ENCODE measurements around the gene KLHL29. TPM values are rescaled to one million over a fixed set of nuclear protein-coding genes. Genes with fewer than 3 reads are reported as not detected.

KLHL29 gene
- total RNA-seq, 6 experiments from 2014 or later = 1.2 to 10.2 (median 6.4) TPM

DNA sequence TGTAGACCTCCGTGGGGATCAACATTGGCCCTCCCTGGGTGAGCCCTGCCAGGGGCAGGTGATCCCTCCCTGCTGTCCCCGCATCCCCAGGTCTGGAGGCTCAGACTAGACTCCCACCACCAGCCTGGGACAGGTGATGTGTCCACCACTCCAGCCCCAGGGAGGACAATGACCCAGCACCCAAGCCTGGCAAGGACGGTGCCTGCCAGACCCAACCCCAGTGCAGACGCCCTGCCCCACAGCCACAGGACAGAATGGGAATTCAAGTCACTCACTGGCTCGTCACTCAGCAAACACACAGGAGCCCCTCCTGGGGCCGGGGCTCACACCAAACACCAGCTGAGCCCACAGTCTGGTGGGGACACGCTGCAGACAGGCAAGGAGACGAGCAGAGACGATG, 302.2 kb downstream of the KLHL29 start:
- ATAC-seq = no peak
- Histone ChIP-seq H3K36me3 (no peaks in the 10 kb centered on the region), H3K4me3 (no peak overlapping the region), H3K4me1 (no peaks in the 10 kb centered on the region), H3K9me3 (no peaks in the 10 kb centered on the region), H3K27me3 (no peaks in the 10 kb centered on the region), H3K27ac (no peak overlapping the region)
- TF ChIP-seq, protein P1, sequence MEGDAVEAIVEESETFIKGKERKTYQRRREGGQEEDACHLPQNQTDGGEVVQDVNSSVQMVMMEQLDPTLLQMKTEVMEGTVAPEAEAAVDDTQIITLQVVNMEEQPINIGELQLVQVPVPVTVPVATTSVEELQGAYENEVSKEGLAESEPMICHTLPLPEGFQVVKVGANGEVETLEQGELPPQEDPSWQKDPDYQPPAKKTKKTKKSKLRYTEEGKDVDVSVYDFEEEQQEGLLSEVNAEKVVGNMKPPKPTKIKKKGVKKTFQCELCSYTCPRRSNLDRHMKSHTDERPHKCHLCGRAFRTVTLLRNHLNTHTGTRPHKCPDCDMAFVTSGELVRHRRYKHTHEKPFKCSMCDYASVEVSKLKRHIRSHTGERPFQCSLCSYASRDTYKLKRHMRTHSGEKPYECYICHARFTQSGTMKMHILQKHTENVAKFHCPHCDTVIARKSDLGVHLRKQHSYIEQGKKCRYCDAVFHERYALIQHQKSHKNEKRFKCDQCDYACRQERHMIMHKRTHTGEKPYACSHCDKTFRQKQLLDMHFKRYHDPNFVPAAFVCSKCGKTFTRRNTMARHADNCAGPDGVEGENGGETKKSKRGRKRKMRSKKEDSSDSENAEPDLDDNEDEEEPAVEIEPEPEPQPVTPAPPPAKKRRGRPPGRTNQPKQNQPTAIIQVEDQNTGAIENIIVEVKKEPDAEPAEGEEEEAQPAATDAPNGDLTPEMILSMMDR (IDR thresholded peaks at IDR 0.05) = no peak
- TF ChIP-seq POLR2A (IDR thresholded peaks at IDR 0.05) = no peak
- intact Hi-C loops (cut with DNase I) = no loop called here
- peak in 1 of 3 donors; percentile 39 for DNase-seq
- WGBS (ENCODE audit: insufficient coverage, low coverage, low lambda C conversion rate, missing lambda C conversion rate) = 67% methylated on average over 1 of the region's 9 CpGs

DNA sequence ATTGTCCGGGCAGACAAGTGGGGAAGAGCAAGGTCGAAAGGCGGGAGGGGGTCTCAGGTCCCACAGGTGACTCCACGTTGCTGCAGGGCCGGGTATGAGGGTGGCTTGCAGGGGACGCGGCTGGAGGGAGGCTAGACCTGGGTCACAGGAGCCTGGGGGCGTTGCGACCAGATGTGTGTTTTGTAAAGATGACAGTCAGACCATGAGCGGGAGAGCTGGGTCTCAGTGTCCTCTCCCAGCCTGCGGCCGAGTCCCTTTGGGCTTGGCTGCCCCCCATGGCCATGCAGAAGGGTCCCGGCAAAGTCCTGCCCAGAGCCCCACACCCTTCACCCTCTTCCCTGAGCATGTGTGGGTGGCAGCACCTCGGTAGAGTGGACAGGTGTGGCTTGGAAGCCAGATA, 302.7 kb downstream of the KLHL29 start:
- TF ChIP-seq, protein P1 (IDR thresholded peaks at IDR 0.05) = no peak
- TF ChIP-seq POLR2A (IDR thresholded peaks at IDR 0.05) = no peak
- H3K4me3 ChIP-seq = no peak overlapping the region
- no peak overlapping the region for H3K27ac ChIP-seq
- WGBS (ENCODE audit: insufficient coverage, low coverage, low lambda C conversion rate, missing lambda C conversion rate) = 100% methylated on average over 2 of the region's 14 CpGs
- intact Hi-C loops (cut with DNase I) = no loop called here
- no peaks in the 10 kb centered on the region for H3K36me3 ChIP-seq
- H3K27me3 ChIP-seq = no peaks in the 10 kb centered on the region
- H3K4me1 ChIP-seq = no peaks in the 10 kb centered on the region
- no peak for ATAC-seq
- peak in 1 of 3 donors; percentile 44 for DNase-seq
- H3K9me3 ChIP-seq = no peaks in the 10 kb centered on the region

DNA sequence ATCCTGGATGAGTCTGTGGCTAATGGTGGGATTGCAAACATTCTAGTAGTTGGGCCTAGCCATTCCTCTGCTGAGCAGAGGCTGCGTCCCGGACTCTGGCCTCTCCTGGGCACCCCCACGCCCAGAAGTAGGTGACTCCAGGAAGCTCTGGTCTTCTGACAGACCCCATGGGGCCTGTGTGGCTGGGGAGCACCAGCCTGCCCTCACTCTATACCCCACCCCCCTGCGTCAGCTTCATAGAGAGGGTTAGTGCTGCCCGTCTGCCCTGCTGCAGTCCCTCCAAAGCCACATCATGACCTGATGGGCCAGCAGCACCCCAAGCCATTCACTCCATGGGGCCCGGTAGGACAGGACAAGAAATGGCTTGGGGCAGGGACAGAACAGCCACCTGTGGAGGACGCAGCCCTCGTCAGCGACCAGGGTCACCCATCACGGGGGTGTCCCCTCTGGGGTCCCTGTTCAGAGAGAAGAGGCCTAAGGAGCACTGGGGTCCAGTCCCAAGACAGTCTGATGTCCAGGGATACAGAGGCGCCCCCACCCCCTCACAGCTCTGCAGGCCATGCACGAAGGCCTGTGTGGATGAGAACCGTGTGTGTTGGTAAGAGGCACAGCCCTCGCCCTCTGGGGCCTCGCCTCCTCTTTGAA, 303.6 kb downstream of the KLHL29 start:
- Histone ChIP-seq H3K9me3 (no peaks in the 10 kb centered on the region), H3K27me3 (no peaks in the 10 kb centered on the region), H3K36me3 (no peaks in the 10 kb centered on the region), H3K4me3 (no peak overlapping the region), H3K27ac (no peak overlapping the region), H3K4me1 (no peaks in the 10 kb centered on the region)
- ATAC-seq = no peak
- no CpG with 5 or more reads among the region's 15 CpGs for WGBS (ENCODE audit: insufficient coverage, low coverage, low lambda C conversion rate, missing lambda C conversion rate)
- DNase-seq = peak in 1 of 3 donors; percentile 31
- TF ChIP-seq, protein P1 (IDR thresholded peaks at IDR 0.05) = no peak
- TF ChIP-seq POLR2A (IDR thresholded peaks at IDR 0.05) = no peak
- intact Hi-C loops (cut with DNase I) = no loop called here

DNA sequence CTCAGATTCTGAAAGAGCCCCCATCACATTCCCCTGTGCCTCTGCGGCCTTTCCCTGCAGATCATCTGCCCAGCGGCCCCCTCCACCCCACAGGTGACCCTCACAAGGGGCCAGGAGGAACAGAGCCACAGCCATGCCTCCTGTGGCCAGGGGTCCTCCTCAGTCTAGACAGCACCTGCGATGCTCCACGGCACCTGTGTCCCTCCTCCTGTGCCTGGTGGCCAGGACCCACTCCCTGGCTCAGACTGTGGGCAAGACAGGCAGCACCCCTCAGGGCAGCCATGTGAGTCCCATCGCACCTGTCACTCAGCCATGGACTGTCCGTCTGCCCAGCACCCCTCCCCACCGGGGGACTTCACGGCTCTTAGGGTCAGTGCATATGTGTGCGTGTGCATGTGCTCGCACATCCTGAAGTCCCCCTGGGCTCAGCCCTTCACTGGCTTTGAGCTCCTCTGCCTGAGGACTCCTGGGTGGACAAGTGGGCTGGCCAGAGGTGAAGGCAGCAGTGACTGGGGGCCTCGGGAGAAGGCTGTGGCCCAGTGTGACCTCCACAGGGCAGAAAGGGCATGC, 304.2 kb downstream of the KLHL29 start:
- ATAC-seq = no peak
- H3K27ac ChIP-seq = no peak overlapping the region
- 76% methylated on average over 5 of the region's 11 CpGs for WGBS (ENCODE audit: insufficient coverage, low coverage, low lambda C conversion rate, missing lambda C conversion rate)
- TF ChIP-seq, protein P1 (IDR thresholded peaks at IDR 0.05) = no peak
- no peak for TF ChIP-seq POLR2A (IDR thresholded peaks at IDR 0.05)
- H3K36me3 ChIP-seq = no peaks in the 10 kb centered on the region
- intact Hi-C loops (cut with DNase I) = no loop called here
- H3K4me1 ChIP-seq = no peaks in the 10 kb centered on the region
- DNase-seq = peak in 2 of 3 donors; percentile 15 to 35
- H3K27me3 ChIP-seq = no peaks in the 10 kb centered on the region
- no peak overlapping the region for H3K4me3 ChIP-seq
- H3K9me3 ChIP-seq = no peaks in the 10 kb centered on the region
